ENCODE measurements around the gene DCUN1D1.

The DCUN1D1 gene

DNA sequence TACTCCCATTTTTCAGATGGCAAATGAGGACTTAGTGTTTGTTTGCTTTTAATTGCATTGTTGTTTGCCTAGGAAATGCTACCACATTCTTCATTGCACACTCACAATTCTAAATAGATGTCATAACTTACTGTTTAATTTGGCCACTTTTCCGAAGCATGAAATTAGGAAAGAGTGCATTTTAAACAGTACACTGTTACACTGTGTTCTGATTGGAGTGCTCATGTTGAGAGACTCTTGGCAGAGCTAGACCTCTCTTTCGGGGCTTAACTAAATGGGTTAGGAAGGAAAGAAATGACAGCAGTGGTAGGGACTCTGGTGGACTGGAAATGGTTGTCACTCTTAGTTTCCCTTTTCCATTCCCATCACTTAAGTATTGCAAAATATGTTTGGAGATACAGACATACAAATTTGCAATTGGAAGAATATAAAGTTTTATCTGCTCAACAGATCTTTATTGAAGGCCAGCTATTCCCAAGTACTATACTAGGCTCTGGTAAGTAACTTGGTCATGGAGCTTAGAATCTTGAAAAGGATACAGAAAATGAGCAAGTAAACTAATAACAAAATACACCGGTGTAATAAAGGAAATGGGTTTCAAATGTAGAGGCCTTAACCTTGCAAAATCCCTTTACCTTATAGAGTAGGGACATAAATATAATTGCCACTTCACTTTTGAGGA is 90.2 kb downstream of the DCUN1D1 start:
- no peak for DNase-seq
